GM23248 (cell line): Measurements from ENCODE around the gene C14orf132.

ENCODE experiments used
- EZH2 ChIP-seq: fragments of 200-600 bp; sonication (generic); IDR thresholded peaks from 2 replicates; pipeline ENCODE4 v1.6.1; 2018; ENCODE audit warnings: antibody characterized with exemption, mild to moderate bottlenecking; ENCODE audit not compliant: insufficient read depth, poor library complexity, severe bottlenecking
- EZH2phosphoT487 ChIP-seq: fragments of 200-600 bp; sonication (generic); IDR thresholded peaks from 2 replicates; pipeline ENCODE4 v1.6.1; 2018; ENCODE audit warnings: antibody characterized with exemption, moderate library complexity, mild to moderate bottlenecking, low read depth; ENCODE audit not compliant: insufficient read depth

- TF ChIP-seq EZH2phosphoT487 = no peak
- TF ChIP-seq EZH2 = no peak
These were observed 78.1 kb downstream of the C14orf132 start for GRCh38 chr14:96117101-96117897.
